Lung (tissue), 12 donors: ENCODE measurements around the gene MYORG. TPM values are rescaled to one million over a fixed set of nuclear protein-coding genes. Genes with fewer than 3 reads are reported as not detected.
A peak's percentile ranks its signal among the peaks of the same experiment; 100 is the strongest.

Source experiments
- ATAC-seq: fragments of 200-7000 bp; cut with Tn5 transposase; one replicate; pipeline ENCODE4 v1.9.1; 2020; ENCODE audit warnings: moderate number of reproducible peaks; ENCODE audit not compliant: insufficient read depth, low FRiP score
- DNase-seq, 3 donors: peaks; one replicate each; pipeline ENCODE4 v3.0.0-alpha.2; 2013 to 2017
- H3K27ac ChIP-seq, 2 donors: one replicate each; pipeline ENCODE4 v1.5.1; 2013; ENCODE audit warnings: mild to moderate bottlenecking in 2 of 2, moderate library complexity in 2 of 2, control low read depth in 1 of 2, inconsistent platforms in 1 of 2, low read depth in 1 of 2, low read length in 1 of 2
- H3K27me3 ChIP-seq, 3 donors: one replicate each; pipeline ENCODE4 v1.5.1; 2013; ENCODE audit warnings: low read length in 2 of 3; ENCODE audit not compliant: control insufficient read depth in 3 of 3, insufficient read depth in 3 of 3
- H3K36me3 ChIP-seq, 4 donors: one replicate each; pipeline ENCODE4 v1.5.1; 2013; ENCODE audit warnings: low read length in 4 of 4, mild to moderate bottlenecking in 1 of 4, moderate library complexity in 1 of 4; ENCODE audit not compliant: control insufficient read depth in 4 of 4, insufficient read depth in 4 of 4
- H3K4me1 ChIP-seq, 5 donors: one replicate each; pipeline ENCODE4 v1.5.1; 2013; ENCODE audit warnings: low read length in 5 of 5, mild to moderate bottlenecking in 2 of 5, moderate library complexity in 1 of 5; ENCODE audit not compliant: control insufficient read depth in 5 of 5, insufficient read depth in 5 of 5
- H3K4me3 ChIP-seq: one replicate; pipeline ENCODE4 v1.5.1; 2013; ENCODE audit warnings: mild to moderate bottlenecking, control low read depth, moderate library complexity
- H3K9ac ChIP-seq, 2 donors: one replicate each; pipeline ENCODE4 v1.5.1; 2013; ENCODE audit warnings: low read length in 2 of 2, control low read depth in 1 of 2; ENCODE audit not compliant: insufficient read depth in 1 of 2
- H3K9me3 ChIP-seq, 4 donors: one replicate each; pipeline ENCODE4 v1.5.1; 2013; ENCODE audit warnings: low read length in 3 of 4, mild to moderate bottlenecking in 1 of 4, moderate library complexity in 1 of 4; ENCODE audit not compliant: control insufficient read depth in 4 of 4, insufficient read depth in 3 of 4
- WGBS, 2 donors: extraction: QIAGEN DNeasy Blood & Tissue Kit; methylation state at CpG; one replicate each; pipeline ENCODE4 v1.1.7; 2013; 5-methylcytosine and 5-hydroxymethylcytosine counted together
- polyA plus RNA-seq, 2 donors: library from polyadenylated mRNA; stranded (reverse); fragments of 200-250 nt; gene quantifications; one replicate each; pipeline ENCODE4 v1.2.1, GENCODE V29; 2013
- total RNA-seq, 2 donors: library from RNA; depleted of rRNA in 1 of 2; stranded (reverse); fragments of >200 nt in 1 of 2; gene quantifications; one replicate each; pipeline ENCODE4 v1.2.1, GENCODE V29; 2014 to 2021
- TF ChIP-seq, protein P1 (sequence below): IDR thresholded peaks from 2 replicates; pipeline ENCODE4 v1.5.1; 2012; ENCODE audit warnings: mild to moderate bottlenecking; ENCODE audit errors: control extremely low read depth, extremely low read depth
- donor health status: control.
- donor health status: control.
- donor health status: Bipolar disorder and iron deficiency.
- donor health status: healthy.
- donor health status: DM: yes; HTN: yes; CAD: no.

MYORG gene
- total and polyA plus RNA-seq, 4 donors, result 1.4 to 12.2 (median 4.9) TPM

DNA sequence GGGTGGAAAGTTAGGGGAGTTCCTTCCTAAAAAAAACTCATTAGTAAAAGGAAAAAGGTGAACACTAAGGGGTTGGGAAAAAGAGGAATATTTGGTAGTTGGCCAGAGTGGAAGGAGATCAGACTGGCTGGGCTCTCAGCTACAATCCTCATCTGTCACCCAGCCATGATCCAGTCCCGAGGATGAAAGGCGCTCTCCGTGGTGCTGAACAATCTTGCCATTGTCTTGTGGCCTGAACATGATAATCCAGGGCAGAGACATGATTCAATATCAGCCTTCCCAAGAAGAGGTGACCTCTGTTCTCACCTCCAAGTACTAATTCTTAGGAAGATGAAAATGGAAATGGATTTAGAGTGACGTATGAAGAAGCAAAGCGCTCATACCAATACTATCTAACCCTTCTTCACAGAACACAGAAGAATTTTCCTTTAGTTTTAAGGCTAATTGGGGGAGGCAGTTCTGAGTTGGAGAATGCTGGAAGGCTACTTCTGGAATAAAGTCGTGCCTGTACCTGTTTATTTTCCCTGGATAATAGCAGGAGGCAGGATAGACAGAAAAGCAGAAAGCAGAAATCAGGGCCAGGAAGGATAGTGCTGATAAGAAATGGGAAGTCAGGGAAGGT, 36.6 kb upstream of the MYORG start:
- WGBS, 2 donors, result 23 to 25% methylated on average over 6 of the region's 6 CpGs
- no peaks in the 10 kb centered on the region for H3K4me1 ChIP-seq
- H3K27me3 ChIP-seq, result no peaks in the 10 kb centered on the region
- ATAC-seq (no peak), DNase-seq (peak; percentile 62 to 86 (median 79))
- H3K27ac ChIP-seq, result no peak overlapping the region
- H3K36me3 ChIP-seq, result peaks cover 0 to 2% (median 0%) of the 10 kb centered on the region in 4 donors
- no peak overlapping the region for H3K4me3 ChIP-seq
- H3K9ac ChIP-seq, result no peak overlapping the region
- TF ChIP-seq, protein P1, sequence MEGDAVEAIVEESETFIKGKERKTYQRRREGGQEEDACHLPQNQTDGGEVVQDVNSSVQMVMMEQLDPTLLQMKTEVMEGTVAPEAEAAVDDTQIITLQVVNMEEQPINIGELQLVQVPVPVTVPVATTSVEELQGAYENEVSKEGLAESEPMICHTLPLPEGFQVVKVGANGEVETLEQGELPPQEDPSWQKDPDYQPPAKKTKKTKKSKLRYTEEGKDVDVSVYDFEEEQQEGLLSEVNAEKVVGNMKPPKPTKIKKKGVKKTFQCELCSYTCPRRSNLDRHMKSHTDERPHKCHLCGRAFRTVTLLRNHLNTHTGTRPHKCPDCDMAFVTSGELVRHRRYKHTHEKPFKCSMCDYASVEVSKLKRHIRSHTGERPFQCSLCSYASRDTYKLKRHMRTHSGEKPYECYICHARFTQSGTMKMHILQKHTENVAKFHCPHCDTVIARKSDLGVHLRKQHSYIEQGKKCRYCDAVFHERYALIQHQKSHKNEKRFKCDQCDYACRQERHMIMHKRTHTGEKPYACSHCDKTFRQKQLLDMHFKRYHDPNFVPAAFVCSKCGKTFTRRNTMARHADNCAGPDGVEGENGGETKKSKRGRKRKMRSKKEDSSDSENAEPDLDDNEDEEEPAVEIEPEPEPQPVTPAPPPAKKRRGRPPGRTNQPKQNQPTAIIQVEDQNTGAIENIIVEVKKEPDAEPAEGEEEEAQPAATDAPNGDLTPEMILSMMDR, result no peak
- no peaks in the 10 kb centered on the region for H3K9me3 ChIP-seq

DNA sequence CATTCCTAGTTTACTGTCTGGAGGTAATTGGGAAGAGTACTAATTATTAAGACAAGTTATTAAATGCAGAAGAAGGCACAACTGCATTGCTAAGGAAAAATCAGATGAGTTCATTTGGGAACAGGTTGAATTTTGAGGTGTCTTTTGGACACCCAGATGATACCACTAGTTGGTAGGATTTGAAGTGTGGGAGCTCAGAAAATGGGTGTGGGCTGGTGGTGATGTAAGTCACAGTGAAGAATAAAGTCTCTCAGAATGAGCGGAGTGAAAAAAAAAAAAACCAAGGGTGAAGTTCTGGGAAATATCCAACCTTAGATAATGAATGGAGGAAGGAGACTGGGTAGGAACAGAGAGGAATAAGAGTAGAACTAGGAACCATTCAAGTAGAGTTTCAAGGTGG, 35.6 kb upstream of the MYORG start:
- TF ChIP-seq, protein P1, result no peak
- Histone ChIP-seq H3K9me3 (no peaks in the 10 kb centered on the region), H3K27me3 (no peaks in the 10 kb centered on the region), H3K27ac (no peak overlapping the region), H3K9ac (no peak overlapping the region), H3K4me1 (no peaks in the 10 kb centered on the region), H3K36me3 (peaks cover 0 to 5% (median 0%) of the 10 kb centered on the region in 4 donors), H3K4me3 (no peak overlapping the region)
- ATAC-seq (no peak), DNase-seq (no peak)
- 46 to 52% methylated on average over 1 of the region's 1 CpG for WGBS, 2 donors

DNA sequence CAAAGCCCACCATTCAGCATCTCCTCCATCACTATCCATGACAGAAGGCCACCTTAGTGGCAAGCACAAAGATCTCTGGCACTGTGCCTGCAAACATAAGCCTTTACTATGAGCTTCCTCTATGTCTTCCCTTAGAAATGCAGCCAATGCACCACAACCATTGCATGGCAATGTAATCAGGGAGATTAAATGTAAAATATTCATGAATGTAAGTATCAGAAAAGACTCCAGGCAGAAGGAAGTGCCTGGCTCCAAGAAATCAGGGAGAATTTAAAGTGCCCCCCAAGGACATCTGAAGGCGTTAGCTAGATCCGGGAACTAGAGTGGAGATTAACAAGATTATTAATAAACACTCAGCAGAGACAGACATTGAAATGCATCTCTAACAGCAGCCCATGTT, 32.5 kb upstream of the MYORG start:
- 92 to 94% methylated on average over 2 of the region's 2 CpGs for WGBS, 2 donors
- TF ChIP-seq, protein P1, result no peak
- ATAC-seq (no peak), DNase-seq (no peak)
- H3K4me1 ChIP-seq, result no peaks in the 10 kb centered on the region
- H3K9ac ChIP-seq, result no peak overlapping the region
- peaks cover 0 to 16% (median 2%) of the 10 kb centered on the region in 4 donors for H3K36me3 ChIP-seq
- H3K9me3 ChIP-seq, result no peaks in the 10 kb centered on the region
- H3K27me3 ChIP-seq, result no peaks in the 10 kb centered on the region
- no peak overlapping the region for H3K4me3 ChIP-seq
- H3K27ac ChIP-seq, result no peak overlapping the region

DNA sequence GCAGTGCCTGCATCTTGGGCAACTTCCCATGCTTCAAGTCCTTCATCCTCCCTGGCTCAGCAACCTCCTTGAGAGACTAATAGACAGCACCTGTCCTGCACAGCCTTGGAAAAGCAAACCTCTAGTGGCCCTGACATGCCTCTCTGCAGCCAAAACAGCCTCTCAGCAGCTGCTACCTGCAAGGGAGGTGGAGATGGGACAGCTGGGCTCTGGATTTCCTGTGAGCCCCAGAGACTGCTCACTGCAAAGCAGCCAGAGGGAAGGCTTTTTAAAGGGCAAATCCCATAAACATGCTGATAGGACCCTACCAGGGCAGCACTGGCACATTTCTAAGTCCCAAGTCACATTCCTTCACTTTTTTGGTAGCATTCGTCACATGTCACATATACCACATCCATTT, 31.5 kb upstream of the MYORG start:
- DNase-seq (no peak), ATAC-seq (no peak)
- H3K4me3 ChIP-seq, result no peak overlapping the region
- peaks cover 0 to 16% (median 4%) of the 10 kb centered on the region in 4 donors for H3K36me3 ChIP-seq
- H3K9ac ChIP-seq, result no peak overlapping the region
- no peaks in the 10 kb centered on the region for H3K9me3 ChIP-seq
- WGBS, 2 donors, result 96 to 100% methylated on average over 1 of the region's 1 CpG
- no peaks in the 10 kb centered on the region for H3K27me3 ChIP-seq
- TF ChIP-seq, protein P1, result no peak
- H3K4me1 ChIP-seq, result no peaks in the 10 kb centered on the region
- no peak overlapping the region for H3K27ac ChIP-seq
